K562 (cell line): ENCODE data around the gene CNTFR. TPM values are rescaled to one million over a fixed set of nuclear protein-coding genes. Genes with fewer than 3 reads are reported as not detected.

Source experiments
- ATF6 ChIP-seq: sonication (generic); formaldehyde crosslinking; IDR thresholded peaks from 2 replicates; pipeline ENCODE4 v1.4.0; 2020; ENCODE audit warnings: mild to moderate bottlenecking, missing genetic modification reagents
- CBFB ChIP-seq: sonication (generic); formaldehyde crosslinking; IDR thresholded peaks from 2 replicates; pipeline ENCODE4 v1.4.0; 2020; ENCODE audit warnings: mild to moderate bottlenecking, missing genetic modification reagents
- CBX8 ChIP-seq: fragments of 200-600 bp; sonication (generic); IDR thresholded peaks from 2 replicates; pipeline ENCODE4 v1.6.1; 2012; ENCODE audit warnings: borderline replicate concordance, mixed run types, low read depth, mild to moderate bottlenecking, moderate library complexity, mixed read lengths, low read length, control low read depth, inconsistent platforms; ENCODE audit not compliant: poor library complexity, severe bottlenecking; ENCODE audit errors: extremely low read depth
- GTF2E2 ChIP-seq: fragments of 200-800 bp; sonication (Bioruptor generic); IDR thresholded peaks from 2 replicates; pipeline ENCODE4 v1.6.1; 2016; ENCODE audit warnings: missing genetic modification characterization, missing compliant biosample characterization
- HDAC1 ChIP-seq, 2 experiments: fragments of 450-650 bp; IDR thresholded peaks; 2 replicates each; pipeline ENCODE4 v1.6.1; 2016 to 2017; ENCODE audit warnings: inconsistent platforms in 1 of 2, mild to moderate bottlenecking in 1 of 2, moderate library complexity in 1 of 2
- MCM5 ChIP-seq: fragments of 450-650 bp; IDR thresholded peaks from 2 replicates; pipeline ENCODE4 v1.6.1; 2016; ENCODE audit warnings: low read depth
- MTA1 ChIP-seq: fragments of 450-650 bp; IDR thresholded peaks from 2 replicates; pipeline ENCODE4 v1.6.1; 2017; ENCODE audit warnings: borderline replicate concordance
- MTA2 ChIP-seq: fragments of 450-650 bp; IDR thresholded peaks from 2 replicates; pipeline ENCODE4 v1.6.1; 2016; ENCODE audit warnings: low read depth
- POLR2B ChIP-seq: fragments of 450-650 bp; IDR thresholded peaks from 2 replicates; pipeline ENCODE4 v1.6.1; 2018; ENCODE audit warnings: low read depth; ENCODE audit not compliant: partially characterized antibody
- PRDM10 ChIP-seq: fragments of 450-650 bp; IDR thresholded peaks from 2 replicates; pipeline ENCODE4 v1.6.1; 2018; ENCODE audit not compliant: partially characterized antibody
- TEAD1 ChIP-seq, 2 experiments: fragments of 450-650 bp in 1 of 2; sonication (generic) in 1 of 2; formaldehyde crosslinking; IDR thresholded peaks; 2 replicates each; pipeline versions ENCODE4 v1.4.0 to v1.8.0; 2020 to 2022; ENCODE audit warnings: mild to moderate bottlenecking in 2 of 2, missing genetic modification reagents in 1 of 2
- ZFX ChIP-seq: sonication (generic); formaldehyde crosslinking; IDR thresholded peaks from 2 replicates; pipeline ENCODE4 v1.8.0; 2022; ENCODE audit warnings: mild to moderate bottlenecking, missing genetic modification reagents, moderate library complexity
- polyA plus RNA-seq, 8 experiments: library from polyadenylated mRNA; depleted of rRNA in 4 of 8; stranded (reverse) in 5 of 8; unstranded in 3 of 8; fragments of >200 nt; fragmentation: Nextera tagmentation in 2 of 8; fragmentation: Illumina TruSeq in 1 of 8; extraction: Ambion mirVana in 2 of 8; extraction: Trizol in 1 of 8; gene quantifications; 2 replicates each; pipeline versions ENCODE4 v1.2.1 to v1.2.3, GENCODE V29; 2011 to 2014; ENCODE audit warnings: inconsistent platforms in 1 of 8, missing spikeins in 1 of 8
- total RNA-seq, 7 experiments: library from RNA; depleted of rRNA in 6 of 7; stranded (reverse); fragments of >200 nt in 6 of 7; fragmentation: Illumina TruSeq in 2 of 7; extraction: Trizol in 2 of 7; gene quantifications; 2 replicates each; pipeline versions ENCODE4 v1.2.1 to v1.2.3, GENCODE V29; 2011 to 2021; ENCODE audit warnings: low replicate concordance in 1 of 7
- TF ChIP-seq, protein P1 (sequence below): fragments of 250-450 bp; sonication (Bioruptor Pico); IDR thresholded peaks from 2 replicates; pipeline ENCODE4 v1.9.0; 2021; ENCODE audit warnings: mild to moderate bottlenecking
- TF ChIP-seq, protein P2 (sequence below): fragments of 250-450 bp; sonication (Bioruptor Pico); IDR thresholded peaks from 2 replicates; pipeline ENCODE4 v1.4.0; 2020; ENCODE audit warnings: borderline replicate concordance

CNTFR gene
- total and polyA plus RNA-seq, 9 of the 15 experiments (the other 6 are each of a cell fraction or from before 2014, with no cell fraction given) = not detected

DNA sequence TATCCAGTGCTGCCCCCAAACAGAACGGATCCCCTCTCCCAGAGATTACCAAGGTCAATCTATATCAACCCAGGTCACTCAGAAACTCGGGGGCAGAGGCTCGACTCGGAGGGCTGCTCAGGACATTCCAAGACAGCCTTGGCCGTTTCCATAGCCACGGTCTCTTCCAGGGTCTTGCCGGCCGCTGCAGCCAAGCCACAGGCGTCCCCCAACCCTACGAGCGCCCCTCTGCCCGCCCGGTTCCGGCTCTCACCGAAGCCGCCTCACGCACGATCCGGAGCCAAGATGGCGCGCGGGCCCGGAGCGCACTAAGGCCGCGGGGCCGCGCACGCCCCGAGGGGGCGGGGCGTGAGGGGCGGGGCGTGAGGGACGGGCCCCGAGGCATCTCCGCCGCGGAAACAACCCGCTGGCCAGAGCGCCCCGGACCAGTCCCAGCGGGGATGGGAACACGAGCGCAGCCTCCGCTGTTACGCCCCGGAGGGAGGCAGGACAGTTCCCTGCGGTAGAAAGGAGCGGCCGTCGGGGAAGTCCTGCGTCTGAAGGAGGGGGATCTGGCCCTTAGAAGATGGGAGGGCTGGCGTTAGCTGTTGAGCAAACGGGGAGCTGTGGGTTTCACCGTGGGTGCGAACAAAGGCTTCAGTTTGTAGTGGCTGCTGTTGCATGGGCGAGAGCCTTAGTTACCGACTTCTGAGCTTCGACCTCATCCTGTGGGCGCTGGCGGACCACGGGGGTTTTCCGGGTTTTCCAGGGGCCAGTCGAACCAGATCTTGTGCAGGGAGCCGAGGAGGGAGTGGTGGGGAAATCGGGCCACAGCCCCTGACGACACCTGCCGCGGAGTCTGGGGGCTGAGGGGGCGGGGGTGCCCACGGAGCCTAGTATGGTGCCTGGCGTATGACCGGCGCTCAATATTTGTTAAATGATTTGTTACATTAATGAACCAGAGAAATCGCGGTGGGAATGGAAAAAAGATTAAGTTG, 22.6 kb upstream of the CNTFR start, which contains the start of gene RPP25L (continued):
- TF ChIP-seq ATF6 (CRISPR knock-in tag) (0 out of 2 replicates have a peak, but pooled peaks have one; percentile 10), MTA2 (no peak), ZFX (CRISPR knock-in tag) (peak; percentile 94), GTF2E2 (tag) (peak; percentile 69), MCM5 (no peak), HDAC1 (IDR thresholded peaks at IDR 0.05) (0 out of 4 replicates have a peak, but pooled peaks of 1 of the 2 experiments have one; percentile 47), CBX8 (no peak), PRDM10 (no peak), TEAD1 (CRISPR knock-in tag; IDR thresholded peaks at IDR 0.05) (peak in 1 of 2 experiments; percentile 34; a peak in 1 of 4 replicates), POLR2B (peak; percentile 61), CBFB (CRISPR knock-in tag) (no peak), MTA1 (no peak)
- TF ChIP-seq, protein P1, sequence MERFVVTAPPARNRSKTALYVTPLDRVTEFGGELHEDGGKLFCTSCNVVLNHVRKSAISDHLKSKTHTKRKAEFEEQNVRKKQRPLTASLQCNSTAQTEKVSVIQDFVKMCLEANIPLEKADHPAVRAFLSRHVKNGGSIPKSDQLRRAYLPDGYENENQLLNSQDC (CRISPR knock-in tag) = no peak
- TF ChIP-seq, protein P2, sequence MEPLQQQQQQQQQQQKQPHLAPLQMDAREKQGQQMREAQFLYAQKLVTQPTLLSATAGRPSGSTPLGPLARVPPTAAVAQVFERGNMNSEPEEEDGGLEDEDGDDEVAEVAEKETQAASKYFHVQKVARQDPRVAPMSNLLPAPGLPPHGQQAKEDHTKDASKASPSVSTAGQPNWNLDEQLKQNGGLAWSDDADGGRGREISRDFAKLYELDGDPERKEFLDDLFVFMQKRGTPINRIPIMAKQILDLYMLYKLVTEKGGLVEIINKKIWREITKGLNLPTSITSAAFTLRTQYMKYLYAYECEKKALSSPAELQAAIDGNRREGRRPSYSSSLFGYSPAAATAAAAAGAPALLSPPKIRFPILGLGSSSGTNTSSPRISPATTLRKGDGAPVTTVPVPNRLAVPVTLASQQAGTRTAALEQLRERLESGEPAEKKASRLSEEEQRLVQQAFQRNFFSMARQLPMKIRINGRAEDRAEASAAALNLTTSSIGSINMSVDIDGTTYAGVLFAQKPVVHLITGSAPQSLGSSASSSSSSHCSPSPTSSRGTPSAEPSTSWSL (CRISPR knock-in tag) = no peak
